HG03159 (cell line): Measurements from ENCODE around the gene TMEM117.

ENCODE experiments used
- ATAC-seq: cut with Tn5 transposase; IDR thresholded peaks from one replicate; pipeline ENCODE4 v1.9.1; 2021; ENCODE audit warnings: mild to moderate bottlenecking, moderate library complexity; ENCODE audit not compliant: unreplicated experiment

TMEM117 gene

DNA sequence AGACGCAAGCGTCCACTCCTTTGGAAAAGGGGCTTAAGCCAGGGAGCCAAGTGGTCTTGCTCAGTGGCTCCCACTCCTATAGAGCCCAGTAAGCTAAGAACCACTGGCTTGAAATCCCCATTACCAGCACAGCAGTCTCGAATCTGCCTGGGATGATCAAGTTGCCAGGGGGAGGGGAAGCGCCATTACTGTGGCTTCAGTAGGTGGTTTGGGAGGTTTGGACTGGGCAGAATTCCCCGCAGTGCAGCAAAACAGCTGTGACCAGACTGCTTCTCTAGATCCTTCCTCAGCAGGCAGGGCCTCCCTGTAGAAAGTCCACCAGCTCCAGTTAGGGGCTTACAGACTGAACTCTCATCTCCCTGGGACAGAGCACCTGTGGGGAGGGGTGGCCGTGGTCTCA is 115.4 kb downstream of the TMEM117 start:
- no peak for ATAC-seq

DNA sequence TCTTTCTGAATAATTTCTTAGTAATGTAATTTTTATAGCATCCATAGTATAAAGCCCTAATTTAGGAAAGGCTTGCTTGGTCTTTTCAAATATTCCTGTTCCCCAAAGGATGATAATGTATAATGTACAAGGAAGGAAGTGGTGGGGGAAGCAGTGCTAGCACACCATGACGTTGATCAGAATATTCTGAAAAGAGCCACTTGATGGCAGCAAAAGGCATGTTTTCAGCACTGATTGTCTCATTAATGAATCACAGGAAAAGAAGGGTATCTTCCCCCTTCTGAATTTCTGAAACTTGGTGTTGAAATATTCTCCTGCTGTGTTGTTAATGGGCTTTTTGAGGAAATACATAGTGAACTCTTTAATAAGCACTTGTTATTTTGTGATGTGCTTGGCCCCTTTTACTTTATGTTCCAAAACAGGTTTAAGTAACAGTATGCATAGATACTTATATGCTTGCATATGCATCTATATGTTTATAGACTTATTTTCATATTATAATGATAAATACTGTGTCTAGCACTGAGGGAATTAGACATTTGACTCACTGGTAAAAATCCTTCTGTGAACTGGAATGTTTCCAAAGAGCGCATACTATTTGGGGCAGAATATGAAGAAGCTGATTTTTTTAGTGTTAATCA is 122.0 kb downstream of the TMEM117 start:
- peak; percentile 98 for ATAC-seq

DNA sequence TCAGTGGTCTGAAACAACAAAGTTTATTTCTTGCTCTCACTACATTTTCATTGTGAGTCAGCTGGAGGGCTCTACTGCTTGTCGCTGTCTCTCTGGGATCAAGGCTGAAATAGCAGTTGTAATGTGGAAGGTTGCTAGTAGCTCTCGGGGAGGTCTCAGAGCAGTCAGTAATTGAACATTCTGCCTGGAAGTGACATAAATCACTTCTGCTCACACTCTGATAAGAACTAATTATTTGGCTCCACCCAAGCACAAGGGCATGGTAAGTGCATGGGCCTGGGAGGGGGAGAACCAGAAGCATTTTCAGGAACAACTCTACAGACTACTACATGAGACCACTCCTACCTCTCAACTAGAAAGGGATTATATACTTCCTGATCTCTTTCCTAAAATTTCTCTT is 128.2 kb downstream of the TMEM117 start:
- no peak for ATAC-seq

DNA sequence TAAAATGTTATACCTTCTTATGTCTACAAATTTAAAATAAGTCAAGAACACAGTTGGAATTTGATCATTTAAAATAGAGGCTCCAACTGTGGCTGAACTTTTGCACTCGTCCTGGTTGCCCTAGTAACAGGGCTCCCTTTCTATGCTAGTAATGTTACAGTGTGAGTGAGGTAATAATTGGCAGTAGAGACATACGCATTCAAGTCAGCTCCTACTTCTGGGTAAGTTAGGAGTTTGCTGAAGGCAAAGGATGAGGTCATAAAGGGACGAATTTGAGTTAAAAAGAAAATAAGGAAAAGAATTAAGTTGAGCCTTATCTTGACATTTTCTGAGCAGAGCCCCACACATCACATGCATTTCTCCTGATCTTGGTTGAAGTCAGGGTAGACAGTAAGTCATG is 129.1 kb downstream of the TMEM117 start:
- no peak for ATAC-seq

DNA sequence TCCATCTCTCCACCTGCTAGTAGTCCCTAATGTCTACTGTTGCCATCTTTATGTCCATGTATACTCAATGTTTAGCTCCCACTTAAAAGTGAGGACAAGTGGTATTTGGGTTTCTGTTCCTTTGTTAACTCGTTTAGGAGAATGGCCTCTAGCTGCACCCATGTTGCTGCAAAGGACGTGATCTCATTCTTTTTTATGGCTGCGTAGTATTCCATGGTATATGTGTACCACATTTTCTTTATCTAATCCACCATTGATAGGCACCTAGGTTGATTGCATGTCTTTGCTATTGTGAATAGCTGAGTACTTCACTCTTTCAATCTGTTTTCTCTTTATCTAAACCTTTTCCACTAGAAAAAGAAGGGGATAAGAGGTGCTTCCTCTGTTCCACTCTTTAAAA is 130.0 kb downstream of the TMEM117 start:
- no peak for ATAC-seq

DNA sequence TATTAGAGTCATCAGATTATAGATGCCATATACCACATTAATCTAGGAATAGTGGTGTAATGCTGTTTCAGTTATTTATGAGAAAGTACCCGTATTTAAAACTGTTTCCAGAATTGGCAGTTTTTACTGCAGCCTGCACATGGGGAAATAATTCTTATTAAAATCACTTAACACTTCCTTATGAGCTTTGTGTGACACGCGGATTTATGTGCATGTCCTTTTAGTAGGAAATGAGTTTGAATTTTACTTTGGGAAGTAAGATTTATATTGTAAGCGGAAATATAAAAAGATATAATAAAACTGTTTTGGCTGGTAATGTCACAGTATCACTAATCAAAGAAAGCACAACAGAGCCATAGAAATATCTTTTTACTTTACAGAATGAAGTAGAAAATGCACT is 132.9 kb downstream of the TMEM117 start:
- no peak for ATAC-seq

DNA sequence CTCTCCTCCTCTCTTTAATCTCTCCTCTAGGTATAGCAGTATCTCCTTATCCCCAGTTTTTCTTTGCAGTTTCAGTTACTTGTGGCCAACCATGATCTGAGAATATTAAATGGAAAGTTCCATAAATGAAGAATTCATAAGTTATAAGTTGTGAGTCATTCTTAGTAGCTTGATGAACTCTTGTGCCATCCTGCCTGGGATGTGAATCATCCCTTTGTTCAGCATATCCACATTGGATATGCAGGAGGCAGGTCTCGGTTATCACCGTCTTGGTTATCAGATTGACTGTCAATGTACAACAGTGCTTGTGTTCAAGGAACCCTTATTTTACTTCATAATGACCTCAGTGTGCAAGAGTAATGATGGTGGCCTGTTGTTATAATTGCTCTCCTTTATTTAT is 134.0 kb downstream of the TMEM117 start:
- ATAC-seq, result no peak

DNA sequence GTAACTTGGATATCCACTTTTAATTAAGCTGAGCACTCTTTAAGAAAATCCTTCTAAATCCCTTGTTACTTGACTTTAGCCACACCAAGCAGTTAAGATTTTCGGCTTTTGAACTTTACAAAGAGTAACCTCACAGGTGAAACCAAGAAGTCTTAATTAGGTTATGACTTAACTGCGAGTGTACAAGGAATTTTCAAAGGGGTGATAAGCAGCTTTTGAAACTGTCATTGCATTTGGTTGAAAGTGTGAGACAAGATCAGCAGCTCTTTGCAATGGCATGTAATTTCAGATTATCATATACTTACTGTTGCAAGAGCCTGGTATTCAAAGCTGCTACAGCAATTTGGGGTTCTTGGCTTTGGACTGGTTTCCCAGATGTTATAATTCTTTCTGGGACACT is 137.5 kb downstream of the TMEM117 start:
- no peak for ATAC-seq

DNA sequence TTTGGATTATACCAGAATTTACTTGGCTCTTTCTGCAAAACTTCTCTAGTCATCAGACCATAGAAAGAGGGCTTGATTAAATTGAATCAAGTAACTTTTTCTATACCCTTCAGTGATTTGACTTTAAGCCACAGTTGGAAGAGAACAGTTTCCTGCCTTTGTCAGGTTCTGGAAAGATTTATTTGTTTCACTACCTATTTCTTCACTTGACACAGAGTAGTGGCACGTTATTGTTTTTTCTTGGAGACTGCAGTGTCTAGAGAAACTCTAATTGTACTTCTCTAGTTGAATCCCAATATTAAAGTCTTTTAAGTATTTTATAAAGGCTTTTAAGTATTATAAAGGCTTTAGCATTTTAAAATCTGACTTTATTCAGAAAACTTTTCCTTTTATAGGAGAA is 138.1 kb downstream of the TMEM117 start:
- no peak for ATAC-seq

DNA sequence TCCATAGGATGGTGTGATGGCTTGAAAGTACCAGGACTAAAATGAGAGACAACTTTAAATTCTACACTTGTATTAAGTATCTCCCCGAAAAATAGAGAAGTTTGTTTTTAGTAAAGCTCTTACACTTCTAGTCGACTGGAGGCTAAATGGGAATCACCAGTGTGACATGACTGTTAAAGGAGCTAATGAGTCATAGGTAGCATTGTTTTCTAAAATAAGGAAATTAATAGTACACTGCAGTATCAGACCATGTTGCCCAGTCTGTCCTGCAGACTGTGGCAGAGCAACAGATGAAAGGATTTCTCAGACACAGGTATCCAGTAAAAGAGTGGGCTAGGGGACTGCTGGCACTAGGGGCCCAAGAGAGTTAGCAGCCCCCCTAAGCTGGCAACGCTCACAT is 140.1 kb downstream of the TMEM117 start:
- no peak for ATAC-seq

DNA sequence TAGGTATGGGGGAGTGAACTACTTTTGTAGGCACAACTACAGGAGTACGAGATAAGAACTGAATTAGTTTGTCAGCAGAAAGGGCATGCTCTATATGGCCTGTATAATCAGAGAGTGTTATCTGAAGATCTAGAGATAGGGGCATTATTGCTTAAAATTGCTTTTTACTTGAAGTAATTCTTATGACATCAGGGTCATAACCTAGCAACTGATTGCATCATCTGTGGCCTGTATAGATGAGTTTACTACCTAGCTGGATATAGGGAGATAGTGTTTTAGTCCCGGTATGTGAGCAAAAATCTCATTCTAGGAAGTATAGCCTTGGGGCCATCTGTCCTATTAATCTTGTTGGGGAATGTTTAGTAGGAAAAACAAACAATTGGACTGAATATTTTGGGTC is 142.7 kb downstream of the TMEM117 start:
- no peak for ATAC-seq

DNA sequence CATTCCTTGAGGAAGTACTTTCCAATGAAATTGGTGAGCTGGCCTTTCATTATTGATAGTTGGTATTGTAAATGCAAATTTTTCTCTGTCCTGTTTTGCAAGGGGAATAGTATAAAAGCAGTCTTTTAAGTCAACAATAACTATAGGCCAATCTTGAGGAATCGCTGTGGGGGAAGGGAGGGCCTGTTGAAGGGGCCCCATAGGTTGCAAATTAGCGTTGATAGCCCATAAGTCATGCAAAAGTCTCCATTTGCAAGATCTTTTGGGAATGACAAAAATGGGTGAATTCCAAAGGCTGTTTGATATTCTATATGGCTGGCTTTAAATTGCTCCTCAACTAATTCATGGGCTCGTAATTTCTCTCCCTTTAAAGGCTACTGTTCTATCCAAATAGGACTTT is 143.6 kb downstream of the TMEM117 start:
- no peak for ATAC-seq

DNA sequence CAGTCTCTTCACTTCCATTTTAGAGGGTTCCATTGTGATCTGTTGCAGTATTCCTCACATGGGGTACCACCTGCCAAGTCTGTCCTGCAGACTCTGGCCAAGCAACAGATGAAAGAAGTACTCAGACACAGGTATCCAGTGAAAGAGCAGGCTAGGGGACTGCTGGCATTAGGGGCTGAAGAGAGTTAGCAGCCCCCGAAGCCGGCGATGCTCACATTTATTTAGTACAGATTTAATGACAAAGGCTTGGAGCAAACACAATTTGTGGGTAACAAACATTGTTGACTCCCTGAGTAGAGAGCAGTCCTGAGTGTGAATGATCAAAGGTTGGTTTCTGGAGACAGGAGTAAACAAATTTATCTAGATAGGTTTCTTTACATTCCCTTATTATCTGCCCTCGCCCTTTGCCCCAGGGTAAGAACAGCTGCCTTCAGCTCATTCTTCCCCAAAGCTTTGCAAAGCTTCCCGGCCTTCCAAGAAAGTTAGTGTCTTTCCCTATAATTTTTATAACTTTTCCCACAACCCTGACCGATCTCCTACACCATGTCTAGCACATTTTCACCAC is 144.8 kb downstream of the TMEM117 start:
- ATAC-seq, result no peak

DNA sequence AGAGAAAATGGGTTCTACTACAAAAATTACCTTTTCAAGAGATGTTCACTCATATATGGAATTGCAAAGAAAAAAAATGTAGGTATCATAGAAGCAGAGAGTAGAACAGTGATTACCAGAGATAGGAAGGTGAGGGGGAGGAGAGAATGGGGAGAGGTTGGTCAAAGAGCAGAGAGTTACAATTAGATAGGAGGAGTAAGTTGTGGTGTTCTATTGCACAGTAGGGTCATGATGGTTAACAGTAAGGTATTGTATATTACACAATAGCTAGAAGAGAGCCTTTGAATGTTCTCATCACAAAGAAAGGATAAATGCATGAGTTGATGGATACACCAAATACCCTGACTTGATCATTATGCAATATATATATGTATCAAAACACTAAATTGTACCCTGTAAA is 145.8 kb downstream of the TMEM117 start:
- no peak for ATAC-seq

DNA sequence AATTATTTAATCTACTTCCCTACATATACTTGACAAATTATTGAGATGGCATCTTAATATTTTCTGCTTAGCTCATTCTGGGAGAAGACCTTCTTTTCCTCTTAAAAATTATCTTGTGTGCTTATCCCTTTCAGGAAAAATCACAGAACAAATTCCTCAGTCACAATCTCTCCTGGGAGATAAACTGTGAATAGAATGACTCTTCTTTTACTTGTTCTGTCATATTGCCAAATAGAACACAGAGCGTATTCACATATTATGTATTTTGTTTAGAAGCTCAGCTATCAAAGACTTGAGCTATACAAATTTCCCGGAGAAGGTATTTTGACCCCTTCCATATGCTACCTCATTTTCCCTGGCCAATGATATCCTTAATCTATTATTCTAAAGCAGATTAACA is 146.7 kb downstream of the TMEM117 start:
- ATAC-seq, result no peak

DNA sequence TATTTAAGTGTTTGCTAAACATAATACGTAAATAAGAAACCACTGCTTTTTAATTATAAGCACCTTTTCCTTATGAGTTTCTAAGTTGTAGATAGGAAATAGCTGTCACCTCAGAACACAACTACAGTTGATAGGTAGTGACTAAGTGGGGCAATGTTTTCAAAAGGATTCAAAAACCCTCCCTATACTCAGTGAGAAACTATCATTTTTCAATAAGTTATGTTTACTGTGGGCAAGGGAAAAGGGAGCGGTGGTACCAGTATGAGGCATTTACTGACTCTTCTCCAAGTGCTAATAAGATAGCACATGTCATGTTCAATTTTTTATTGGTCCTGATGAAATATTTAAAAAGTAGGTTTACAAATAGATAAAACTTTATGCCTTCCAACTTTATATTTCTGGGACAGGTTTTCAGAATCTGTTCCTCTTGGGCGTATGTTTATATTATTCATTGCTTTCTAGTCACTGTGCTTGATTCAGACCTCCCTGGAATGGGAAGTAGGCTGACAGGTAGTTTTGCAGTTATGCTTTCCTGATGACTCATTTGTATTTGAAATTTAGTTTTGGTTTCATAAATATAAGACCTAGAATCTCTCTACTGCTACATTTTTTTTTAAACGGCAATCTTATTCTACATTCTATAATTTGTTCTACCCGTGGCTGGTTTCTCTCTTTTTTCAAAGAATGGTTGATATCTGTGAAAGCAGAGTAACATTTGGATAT is 153.1 kb downstream of the TMEM117 start:
- ATAC-seq, result peak; percentile 97

DNA sequence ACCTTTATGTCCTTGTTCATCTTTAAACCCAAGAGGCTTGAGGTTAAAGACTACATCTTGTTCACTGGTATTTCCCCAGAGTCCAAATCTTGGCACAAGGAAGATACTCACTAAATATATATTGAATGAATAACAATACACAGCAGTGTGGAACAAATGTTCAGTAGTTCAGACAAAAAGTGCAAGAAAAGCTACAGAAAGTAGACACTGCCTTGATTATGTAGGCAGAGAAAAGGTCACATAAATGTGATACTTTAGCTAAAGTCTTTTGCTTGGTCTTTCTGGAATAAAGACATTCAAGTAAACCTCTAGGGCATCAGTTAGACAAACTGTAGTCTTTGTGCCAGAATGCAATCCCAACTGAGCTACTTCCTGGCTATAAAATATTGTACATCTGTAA is 157.0 kb downstream of the TMEM117 start:
- no peak for ATAC-seq

DNA sequence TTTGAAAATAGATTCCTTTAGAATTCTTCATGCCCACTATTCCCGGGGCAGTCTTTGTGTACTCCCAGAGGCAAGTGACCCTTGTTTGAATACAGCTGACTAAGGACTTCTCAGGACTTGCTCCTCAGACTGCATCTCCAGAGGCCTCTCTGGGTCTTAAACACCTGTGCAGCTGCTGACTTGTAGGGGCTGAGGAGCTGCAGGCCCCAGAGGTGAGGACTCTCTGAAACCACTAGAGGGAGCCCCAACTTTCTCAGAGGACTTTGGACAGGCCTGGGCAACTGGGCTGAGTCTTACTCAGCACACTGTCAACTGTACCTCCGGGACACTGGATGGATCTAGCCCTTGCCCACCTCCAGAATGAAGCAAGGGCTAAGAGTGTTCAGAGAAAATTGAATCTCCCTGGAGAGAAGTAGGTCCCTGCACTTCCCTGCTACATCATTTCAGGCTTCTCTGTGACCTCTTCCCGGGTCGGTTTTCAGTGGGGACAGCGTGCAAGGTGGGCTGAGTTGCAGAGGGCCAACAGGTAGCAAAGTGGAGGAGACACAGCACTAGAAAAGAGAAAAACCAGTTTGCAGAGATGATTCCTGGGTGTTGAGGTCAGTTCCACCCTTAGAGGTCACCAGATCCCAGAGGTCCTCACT is 164.6 kb downstream of the TMEM117 start:
- peak; percentile 97 for ATAC-seq

DNA sequence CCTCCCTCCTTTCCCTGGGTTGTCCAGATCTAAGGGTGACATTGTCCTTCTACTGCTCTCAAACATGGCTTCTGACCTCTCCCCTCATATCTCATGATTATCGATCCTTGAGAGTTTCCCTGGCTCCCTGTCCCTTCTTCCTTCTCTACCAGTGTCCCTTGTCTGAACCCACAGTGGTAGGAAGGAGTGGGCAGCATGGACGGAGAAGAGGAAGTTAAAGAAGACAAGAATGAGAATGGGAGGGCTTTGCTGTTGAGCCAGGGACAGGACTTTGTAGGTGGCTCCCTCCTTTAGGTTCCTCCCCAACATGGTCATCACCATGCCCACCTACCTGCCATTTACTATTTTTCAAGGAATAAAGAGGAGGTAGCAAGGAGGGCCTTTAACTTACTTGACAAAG is 166.7 kb downstream of the TMEM117 start:
- ATAC-seq, result no peak

DNA sequence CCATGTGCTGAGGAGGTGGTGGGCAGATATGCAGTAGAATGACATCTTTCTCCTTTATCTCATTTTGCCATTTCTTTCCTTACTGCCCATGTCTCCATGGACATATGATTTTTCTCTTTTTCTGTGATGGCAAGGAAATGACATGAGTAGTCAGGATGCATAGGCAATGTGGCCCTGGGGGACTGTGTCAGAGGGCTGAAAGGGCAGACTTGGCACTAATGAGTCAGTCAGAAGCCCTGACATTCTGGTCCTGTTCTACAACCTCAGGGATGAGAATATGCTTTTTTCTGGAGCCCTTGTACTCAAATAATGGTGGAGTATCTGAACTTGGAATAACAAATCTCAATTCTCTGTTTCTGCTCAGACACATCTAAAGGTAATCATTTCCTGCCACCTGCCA is 167.8 kb downstream of the TMEM117 start:
- no peak for ATAC-seq

DNA sequence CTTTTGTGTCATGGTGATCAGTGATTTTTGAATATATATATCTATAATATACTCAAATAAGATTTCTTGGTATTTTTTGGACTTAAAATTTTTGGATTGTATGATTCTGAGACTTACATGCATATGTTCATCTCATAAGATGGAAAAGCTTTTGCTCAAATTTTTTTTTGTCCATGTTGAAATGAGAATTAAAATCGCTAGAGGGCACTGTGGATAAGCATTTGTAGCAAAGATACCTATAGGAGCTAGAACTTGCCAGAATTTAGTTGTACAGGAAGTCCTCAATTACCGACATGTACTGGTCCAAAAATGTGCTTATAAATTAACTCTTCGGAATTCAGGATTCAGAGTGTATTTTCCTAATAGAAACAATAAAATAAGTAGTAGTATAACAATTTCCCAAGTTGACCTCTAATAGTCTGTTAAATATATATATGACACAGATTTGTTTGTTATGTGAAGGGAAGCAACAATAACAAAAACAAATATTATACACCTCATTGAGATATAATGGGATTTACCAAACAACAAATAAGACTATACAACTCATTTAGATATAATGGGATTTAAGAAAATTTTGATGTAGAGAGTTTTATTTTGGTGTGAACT is 179.6 kb downstream of the TMEM117 start:
- peak; percentile 91 for ATAC-seq

DNA sequence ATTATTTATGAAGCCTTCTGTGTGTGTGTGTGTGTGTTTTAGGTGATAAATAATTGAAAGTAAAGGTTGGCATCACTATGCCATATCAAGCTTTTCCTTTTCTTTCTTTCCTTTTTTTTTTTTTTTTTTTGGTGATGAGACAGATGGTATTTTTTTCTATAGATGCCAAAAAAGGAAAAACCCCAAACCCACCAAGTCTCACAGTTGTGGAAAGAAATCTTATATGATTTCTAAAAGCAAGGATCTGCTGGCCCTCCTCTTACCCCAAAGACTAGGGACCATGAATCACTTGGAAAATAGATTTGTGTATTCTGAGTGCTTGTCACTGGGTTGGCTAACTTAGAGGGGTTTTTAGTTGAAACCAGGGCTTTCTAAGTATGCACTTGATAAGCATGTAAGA is 181.3 kb downstream of the TMEM117 start:
- ATAC-seq, result no peak
